B cell (primary cell): ENCODE results near the gene PRKCB. TPM values are rescaled to one million over a fixed set of nuclear protein-coding genes. Genes with fewer than 3 reads are reported as not detected.

ENCODE experiments used
- ATAC-seq: fragments of 200-7000 bp; cut with Tn5 transposase; one replicate; pipeline ENCODE4 v1.10.0; 2021; ENCODE audit warnings: low read depth, mild to moderate bottlenecking, moderate number of reproducible peaks, moderate library complexity
- CTCF ChIA-PET: fragments of 350-600 bp; sonication (Branson Sonifier 250); formaldehyde crosslinking; loops from one replicate; lab custom pipeline; 2021; ENCODE audit warnings: antibody characterized with exemption, inconsistent platforms; lab: Charles Lee
- POLR2A ChIA-PET: fragments of 350-600 bp; sonication (Branson Sonifier 250); formaldehyde crosslinking; loops from one replicate; lab custom pipeline; 2021; ENCODE audit warnings: antibody characterized with exemption; lab: Charles Lee
- DNase-seq: peaks from one replicate; pipeline ENCODE4 v3.0.0; 2013
- H2AFZ ChIP-seq: 2 replicates; pipeline ENCODE4 v1.6.1; 2012; ENCODE audit warnings: mild to moderate bottlenecking, low read depth, low read length; ENCODE audit not compliant: insufficient read depth, poor library complexity, severe bottlenecking
- H3K27ac ChIP-seq, 2 donors: 1 replicate in 1 of 2; 2 replicates in 1 of 2; pipeline ENCODE4 v1.5.1; 2012 to 2013; ENCODE audit warnings: low read length in 2 of 2, mild to moderate bottlenecking in 2 of 2, moderate library complexity in 1 of 2
- H3K27me3 ChIP-seq, 4 experiments: fragments of 200-600 bp in 1 of 4; sonication (generic) in 1 of 4; replicated peaks in 1 of 4; 1 replicate in 2 of 4; 2 replicates in 2 of 4; pipeline versions ENCODE4 v1.6.1 to v1.7.0; 2013 to 2016; ENCODE audit warnings: low read length in 3 of 4, mild to moderate bottlenecking in 2 of 4, mixed read lengths in 1 of 4, moderate library complexity in 1 of 4; ENCODE audit not compliant: insufficient read depth in 4 of 4, control insufficient read depth in 3 of 4; ENCODE audit errors: control extremely low read depth in 1 of 4
- H3K36me3 ChIP-seq, 2 experiments: replicated peaks in 1 of 2; 1 replicate in 1 of 2; 2 replicates in 1 of 2; pipeline versions ENCODE4 v1.6.1 to v1.7.1; 2013; ENCODE audit warnings: low read length in 1 of 2; ENCODE audit not compliant: insufficient read depth in 2 of 2, control insufficient read depth in 1 of 2; ENCODE audit errors: control extremely low read depth in 1 of 2, extremely low read depth in 1 of 2
- H3K4me1 ChIP-seq, 2 donors: fragments of 200-600 bp in 1 of 2; sonication (generic) in 1 of 2; 1 replicate in 1 of 2; 2 replicates in 1 of 2; pipeline versions ENCODE4 v1.5.1 to v1.6.1; 2013 to 2017; ENCODE audit warnings: low read length in 2 of 2; ENCODE audit not compliant: control insufficient read depth in 2 of 2, insufficient read depth in 2 of 2
- H3K4me2 ChIP-seq: replicated peaks from 2 replicates; pipeline ENCODE3; 2012; ENCODE audit warnings: mild to moderate bottlenecking, low read depth, low read length; ENCODE audit not compliant: poor library complexity, severe bottlenecking
- H3K4me3 ChIP-seq, 5 experiments: fragments of 200-600 bp in 1 of 5; sonication (generic) in 1 of 5; 1 replicate in 3 of 5; 2 replicates in 2 of 5; pipeline versions ENCODE4 v1.5.1 to v1.7.0; 2011 to 2016; ENCODE audit warnings: low read length in 4 of 5, mild to moderate bottlenecking in 4 of 5, low read depth in 2 of 5, control low read depth in 1 of 5, moderate library complexity in 1 of 5; ENCODE audit not compliant: insufficient read depth in 1 of 5; ENCODE audit errors: control extremely low read depth in 1 of 5, extremely low read depth in 1 of 5
- H3K79me2 ChIP-seq: fragments of 200-600 bp; sonication (generic); one replicate; pipeline ENCODE4 v1.6.0; 2016; ENCODE audit warnings: low read length; ENCODE audit not compliant: control insufficient read depth, insufficient read depth
- H3K9ac ChIP-seq: fragments of 200-600 bp; sonication (generic); 2 replicates; pipeline ENCODE4 v1.6.1; 2017; ENCODE audit warnings: mild to moderate bottlenecking, low read length, moderate library complexity
- H3K9me3 ChIP-seq, 3 donors: one replicate each; pipeline versions ENCODE4 v1.6.1 to v1.7.1; 2013; ENCODE audit warnings: low read length in 2 of 3; ENCODE audit not compliant: control insufficient read depth in 2 of 3, insufficient read depth in 1 of 3; ENCODE audit errors: control extremely low read depth in 1 of 3
- H4K20me1 ChIP-seq: 2 replicates; pipeline ENCODE4 v1.6.0; 2012; ENCODE audit warnings: mild to moderate bottlenecking, low read length; ENCODE audit not compliant: insufficient read depth, control insufficient read depth, poor library complexity, severe bottlenecking
- H3K27ac Mint-ChIP-seq: one replicate; pipeline ENCODE4 v1.8.0; 2021; ENCODE audit warnings: mixed read lengths
- H3K27me3 Mint-ChIP-seq: one replicate; pipeline ENCODE4 v1.8.0; 2021; ENCODE audit warnings: mixed read lengths
- H3K4me1 Mint-ChIP-seq: one replicate; pipeline ENCODE4 v1.8.0; 2021; ENCODE audit warnings: mixed read lengths
- H3K4me3 Mint-ChIP-seq: one replicate; pipeline ENCODE4 v1.8.0; 2021; ENCODE audit warnings: mixed read lengths
- H3K9me3 Mint-ChIP-seq: one replicate; pipeline ENCODE4 v1.8.0; 2022; ENCODE audit warnings: mixed read lengths; ENCODE audit not compliant: insufficient read depth
- CTCF ChIP-seq: fragments of 200-600 bp; IDR thresholded peaks from one replicate; pipeline ENCODE4 v1.8.0; 2022; ENCODE audit warnings: antibody characterized with exemption, mild to moderate bottlenecking
- EZH2 ChIP-seq: IDR thresholded peaks from 2 replicates; pipeline ENCODE4 v1.6.1; 2012; ENCODE audit warnings: borderline replicate concordance, low read depth, mild to moderate bottlenecking, moderate library complexity, low read length; ENCODE audit not compliant: insufficient read depth, poor library complexity, severe bottlenecking
- WGBS: methylation state at CpG from one replicate; pipeline ENCODE4 v1.1.5; 2013; ENCODE audit warnings: missing lambda C conversion rate; ENCODE audit not compliant: insufficient coverage; 5-methylcytosine and 5-hydroxymethylcytosine counted together
- intact Hi-C: fragments of 100-400 bp; cut with micrococcal nuclease; formaldehyde crosslinking; loops from one replicate; pipeline ENCODE4 v1.10.0; 2022
- polyA plus RNA-seq: library from polyadenylated mRNA; depleted of rRNA; stranded (reverse); fragments of >200 nt; gene quantifications from 2 replicates; pipeline ENCODE4 v1.2.3, GENCODE V29; 2012
- total RNA-seq, 2 donors: library from RNA; stranded (reverse); fragments of 120-200 nt in 1 of 2; gene quantifications; 1 replicate in 1 of 2; 2 replicates in 1 of 2; pipeline versions ENCODE4 v1.2.3 to v1.2.4, GENCODE V29; 2013 to 2022

Gene PRKCB
- total and polyA plus RNA-seq, 2 donors (not counting 1 experiment from before 2014, with no cell fraction given) = 106 to 373 TPM

- Histone ChIP-seq H4K20me1 (peaks cover 54% of the 10 kb centered on the region), H3K79me2 (peaks cover 26% of the 10 kb centered on the region), H3K36me3 (peaks cover 1 to 88% of the 10 kb centered on the region in 2 experiments), H3K4me2 (no peak overlapping the region), H3K4me3 (no peak overlapping the region), H3K9me3 (no peaks in the 10 kb centered on the region), H3K9ac (no peak overlapping the region), H3K27me3 (no peaks in the 10 kb centered on the region), H3K27ac (no peak overlapping the region), H3K4me1 (no peaks in the 10 kb centered on the region), H2AFZ (no peak overlapping the region)
- DNase-seq = no peak
- CTCF ChIA-PET = no interaction called here
- 98% methylated on average over 6 of the region's 10 CpGs for WGBS
- no peak overlapping the region for H3K4me3 Mint-ChIP-seq
- no peak for TF ChIP-seq EZH2
- TF ChIP-seq CTCF = no peak
- POLR2A ChIA-PET = no interaction called here
- no peaks in the 10 kb centered on the region for H3K27me3 Mint-ChIP-seq
- no peak overlapping the region for H3K27ac Mint-ChIP-seq
- H3K4me1 Mint-ChIP-seq = peaks cover 5% of the 10 kb centered on the region
- no peak for ATAC-seq
- intact Hi-C loops = no loop called here
- peaks cover 4% of the 10 kb centered on the region for H3K9me3 Mint-ChIP-seq
Observed at GRCh38 chr16:24116046-24116776, 280.4 kb downstream of the PRKCB start.

- Histone ChIP-seq H3K4me2 (no peak overlapping the region), H3K4me3 (no peak overlapping the region), H3K27ac (no peak overlapping the region), H2AFZ (no peak overlapping the region), H3K9ac (no peak overlapping the region), H4K20me1 (peaks cover 50% of the 10 kb centered on the region), H3K36me3 (peaks cover 0 to 89% of the 10 kb centered on the region in 2 experiments), H3K27me3 (no peaks in the 10 kb centered on the region), H3K79me2 (peaks cover 25% of the 10 kb centered on the region), H3K4me1 (no peaks in the 10 kb centered on the region), H3K9me3 (no peaks in the 10 kb centered on the region)
- ChIA-PET POLR2A (no interaction called here), CTCF (no interaction called here)
- 99% methylated on average over 7 of the region's 9 CpGs for WGBS
- Mint-ChIP-seq H3K27ac (no peak overlapping the region), H3K27me3 (no peaks in the 10 kb centered on the region), H3K4me3 (no peak overlapping the region), H3K9me3 (peaks cover 4% of the 10 kb centered on the region), H3K4me1 (peaks cover 5% of the 10 kb centered on the region)
- ATAC-seq = no peak
- intact Hi-C loops = no loop called here
- TF ChIP-seq CTCF (no peak), EZH2 (no peak)
- no peak for DNase-seq
Observed at GRCh38 chr16:24116989-24117388, 281.2 kb downstream of the PRKCB start.
